ENCODE measurements around the gene LAYN. TPM values are rescaled to one million over a fixed set of nuclear protein-coding genes. Genes with fewer than 3 reads are reported as not detected.

LAYN gene
- total RNA-seq, 1 donor from 2014 or later, result 2.8 TPM

DNA sequence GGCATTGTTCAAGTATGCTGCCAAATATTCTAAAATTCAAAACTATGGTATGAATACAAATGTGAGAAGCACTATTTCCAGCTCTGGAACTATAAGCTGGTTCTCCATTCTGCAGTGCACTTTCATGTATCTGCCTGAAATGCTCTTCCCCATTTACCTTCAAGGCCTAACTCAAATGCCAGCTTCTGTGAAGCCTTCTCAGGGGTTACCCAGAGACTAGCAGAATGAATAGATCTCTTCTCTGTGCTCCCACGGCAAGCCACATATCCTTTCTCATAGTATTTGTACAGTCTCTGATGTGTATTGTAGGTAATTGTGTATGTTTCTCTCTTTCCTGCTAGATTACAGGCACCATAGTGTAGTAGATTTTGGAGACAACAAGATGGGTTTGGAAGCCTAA is 21.9 kb upstream of the LAYN start:
- TF ChIP-seq, protein P1, sequence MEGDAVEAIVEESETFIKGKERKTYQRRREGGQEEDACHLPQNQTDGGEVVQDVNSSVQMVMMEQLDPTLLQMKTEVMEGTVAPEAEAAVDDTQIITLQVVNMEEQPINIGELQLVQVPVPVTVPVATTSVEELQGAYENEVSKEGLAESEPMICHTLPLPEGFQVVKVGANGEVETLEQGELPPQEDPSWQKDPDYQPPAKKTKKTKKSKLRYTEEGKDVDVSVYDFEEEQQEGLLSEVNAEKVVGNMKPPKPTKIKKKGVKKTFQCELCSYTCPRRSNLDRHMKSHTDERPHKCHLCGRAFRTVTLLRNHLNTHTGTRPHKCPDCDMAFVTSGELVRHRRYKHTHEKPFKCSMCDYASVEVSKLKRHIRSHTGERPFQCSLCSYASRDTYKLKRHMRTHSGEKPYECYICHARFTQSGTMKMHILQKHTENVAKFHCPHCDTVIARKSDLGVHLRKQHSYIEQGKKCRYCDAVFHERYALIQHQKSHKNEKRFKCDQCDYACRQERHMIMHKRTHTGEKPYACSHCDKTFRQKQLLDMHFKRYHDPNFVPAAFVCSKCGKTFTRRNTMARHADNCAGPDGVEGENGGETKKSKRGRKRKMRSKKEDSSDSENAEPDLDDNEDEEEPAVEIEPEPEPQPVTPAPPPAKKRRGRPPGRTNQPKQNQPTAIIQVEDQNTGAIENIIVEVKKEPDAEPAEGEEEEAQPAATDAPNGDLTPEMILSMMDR (IDR thresholded peaks at IDR 0.05; ENCODE audit: borderline replicate concordance), result no peak
- Histone ChIP-seq H3K27me3 (ENCODE audit: low read depth) (peaks cover 14% of the 10 kb centered on the region), H3K9me3 (replicated peaks) (no peaks in the 10 kb centered on the region), H3K27ac (replicated peaks) (no peak overlapping the region), H3K36me3 (no peaks in the 10 kb centered on the region), H3K4me1 (peaks cover 10% of the 10 kb centered on the region), H3K4me3 (no peak overlapping the region)
- DNase-seq, result no peak
- intact Hi-C loops (cut with micrococcal nuclease), result no loop called here

DNA sequence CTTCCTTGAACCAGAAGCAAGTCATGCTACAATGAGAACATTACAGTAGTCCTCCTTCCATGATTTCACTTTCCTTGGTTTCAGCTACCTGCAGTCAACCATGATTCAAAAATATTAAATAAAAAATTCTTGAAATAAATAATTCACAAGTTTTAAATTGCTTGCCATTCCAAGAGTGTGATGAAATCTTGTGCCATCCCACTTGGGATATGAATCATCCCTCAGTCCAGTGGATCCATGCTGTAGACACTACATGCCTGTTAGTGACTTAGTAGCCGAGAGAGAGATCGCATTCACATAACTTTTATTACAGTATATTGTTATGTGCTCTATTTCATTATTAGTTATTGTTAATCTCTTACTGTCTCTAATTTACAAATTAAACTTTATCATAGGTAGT is 20.0 kb upstream of the LAYN start:
- no peak for DNase-seq
- H3K36me3 ChIP-seq, result no peaks in the 10 kb centered on the region
- H3K4me1 ChIP-seq, result no peaks in the 10 kb centered on the region
- no peaks in the 10 kb centered on the region for H3K9me3 ChIP-seq (replicated peaks)
- intact Hi-C loops (cut with micrococcal nuclease), result no loop called here
- TF ChIP-seq, protein P1 (IDR thresholded peaks at IDR 0.05; ENCODE audit: borderline replicate concordance), result no peak
- H3K27ac ChIP-seq (replicated peaks), result no peak overlapping the region
- no peaks in the 10 kb centered on the region for H3K27me3 ChIP-seq (ENCODE audit: low read depth)
- no peak overlapping the region for H3K4me3 ChIP-seq

DNA sequence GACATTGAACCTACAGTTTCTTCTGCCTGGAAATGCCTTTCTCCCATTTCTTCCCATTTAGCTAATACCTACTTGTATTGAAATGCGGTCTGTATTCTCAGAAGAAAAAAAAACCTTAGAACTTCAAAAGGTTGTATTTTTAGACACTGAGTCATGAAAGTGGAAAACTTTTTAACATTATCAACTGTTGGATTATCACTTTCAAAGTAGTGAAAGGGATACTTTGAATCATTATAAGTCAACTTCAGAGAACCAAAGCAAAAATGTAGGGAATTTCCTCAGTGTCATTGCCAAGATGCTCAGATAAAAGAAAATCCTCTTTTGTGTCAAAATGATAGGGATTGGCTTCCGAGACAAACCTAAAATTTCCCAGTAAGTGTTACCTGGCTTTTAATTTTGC is 19.4 kb upstream of the LAYN start:
- TF ChIP-seq, protein P1 (IDR thresholded peaks at IDR 0.05; ENCODE audit: borderline replicate concordance), result no peak
- no peak overlapping the region for H3K27ac ChIP-seq (replicated peaks)
- H3K4me3 ChIP-seq, result no peak overlapping the region
- intact Hi-C loops (cut with micrococcal nuclease), result no loop called here
- H3K9me3 ChIP-seq (replicated peaks), result no peaks in the 10 kb centered on the region
- no peaks in the 10 kb centered on the region for H3K36me3 ChIP-seq
- H3K4me1 ChIP-seq, result no peaks in the 10 kb centered on the region
- H3K27me3 ChIP-seq (ENCODE audit: low read depth), result no peaks in the 10 kb centered on the region
- no peak for DNase-seq

DNA sequence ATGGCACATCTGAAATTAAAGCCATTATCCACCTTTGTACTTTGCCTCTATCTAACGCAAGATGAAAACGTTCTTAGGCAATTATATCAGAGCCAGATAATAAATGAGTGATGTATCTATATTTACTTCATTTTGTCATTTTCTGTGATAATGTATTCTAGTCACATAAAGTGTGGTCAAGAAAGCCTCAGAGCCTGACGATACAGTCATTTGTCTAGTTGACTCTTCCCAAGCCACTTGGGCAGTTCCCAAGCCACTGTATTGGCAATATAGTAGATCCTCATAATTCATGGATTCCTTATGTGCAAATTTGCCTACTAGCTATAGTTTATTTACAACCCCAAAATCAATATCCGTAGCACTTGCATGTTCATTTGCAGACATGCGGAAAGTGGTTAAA is 18.1 kb upstream of the LAYN start:
- intact Hi-C loops (cut with micrococcal nuclease), result no loop called here
- H3K9me3 ChIP-seq (replicated peaks), result no peaks in the 10 kb centered on the region
- no peaks in the 10 kb centered on the region for H3K4me1 ChIP-seq
- no peak overlapping the region for H3K4me3 ChIP-seq
- TF ChIP-seq, protein P1 (IDR thresholded peaks at IDR 0.05; ENCODE audit: borderline replicate concordance), result no peak
- no peaks in the 10 kb centered on the region for H3K36me3 ChIP-seq
- no peaks in the 10 kb centered on the region for H3K27me3 ChIP-seq (ENCODE audit: low read depth)
- DNase-seq, result no peak
- H3K27ac ChIP-seq (replicated peaks), result no peak overlapping the region

DNA sequence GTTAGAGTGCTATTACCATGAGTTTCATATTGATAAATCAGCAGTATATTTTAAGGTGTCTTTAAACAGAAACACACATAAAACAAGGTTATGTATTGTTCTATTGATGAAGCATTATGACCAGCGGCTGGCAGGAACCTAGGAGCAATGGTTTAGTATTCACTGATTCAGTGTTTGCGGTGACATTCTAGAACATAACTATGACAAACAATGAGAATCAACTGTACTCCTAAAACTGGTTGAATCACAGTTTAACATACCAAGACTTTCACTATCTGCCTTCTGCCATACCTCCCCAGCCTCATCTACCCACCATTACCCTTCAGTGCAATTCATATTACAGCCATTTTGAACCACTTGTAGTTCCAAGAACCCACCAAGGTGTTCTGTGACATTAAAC is 17.2 kb upstream of the LAYN start:
- Histone ChIP-seq H3K9me3 (replicated peaks) (no peaks in the 10 kb centered on the region), H3K4me3 (no peak overlapping the region), H3K4me1 (no peaks in the 10 kb centered on the region), H3K27me3 (ENCODE audit: low read depth) (no peaks in the 10 kb centered on the region), H3K27ac (replicated peaks) (no peak overlapping the region), H3K36me3 (no peaks in the 10 kb centered on the region)
- intact Hi-C loops (cut with micrococcal nuclease), result no loop called here
- no peak for DNase-seq
- TF ChIP-seq, protein P1 (IDR thresholded peaks at IDR 0.05; ENCODE audit: borderline replicate concordance), result no peak

DNA sequence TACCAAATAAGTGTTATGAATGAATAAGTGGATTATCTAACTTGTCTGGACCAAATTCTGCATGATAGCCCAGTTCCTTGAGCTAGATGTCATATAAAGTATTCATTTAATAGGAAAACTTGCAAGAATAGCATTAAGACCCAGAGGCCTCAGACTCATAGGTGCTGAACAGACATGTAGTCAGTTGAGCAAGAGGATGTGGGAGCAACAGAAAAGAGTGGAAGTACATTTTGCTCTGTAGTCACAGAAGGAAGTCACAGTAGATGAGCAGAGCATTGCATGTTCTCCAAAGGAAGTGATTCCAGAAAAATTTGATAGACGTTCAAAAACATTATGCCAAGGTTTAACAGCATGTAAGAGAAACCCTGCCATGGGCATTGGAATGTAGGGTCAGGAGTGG is 16.5 kb upstream of the LAYN start:
- H3K4me1 ChIP-seq, result no peaks in the 10 kb centered on the region
- DNase-seq, result no peak
- TF ChIP-seq, protein P1 (IDR thresholded peaks at IDR 0.05; ENCODE audit: borderline replicate concordance), result no peak
- no peaks in the 10 kb centered on the region for H3K27me3 ChIP-seq (ENCODE audit: low read depth)
- H3K27ac ChIP-seq (replicated peaks), result no peak overlapping the region
- no peak overlapping the region for H3K4me3 ChIP-seq
- no peaks in the 10 kb centered on the region for H3K9me3 ChIP-seq (replicated peaks)
- intact Hi-C loops (cut with micrococcal nuclease), result no loop called here
- H3K36me3 ChIP-seq, result no peaks in the 10 kb centered on the region

Data from left ventricle myocardium inferior (tissue), 1 donor.